B cell (primary cell): ENCODE data around the gene SLC17A8. TPM values are rescaled to one million over a fixed set of nuclear protein-coding genes. Genes with fewer than 3 reads are reported as not detected.

ENCODE experiments used
- ATAC-seq: fragments of 200-7000 bp; cut with Tn5 transposase; one replicate; pipeline ENCODE4 v1.10.0; 2021; ENCODE audit warnings: low read depth, mild to moderate bottlenecking, moderate number of reproducible peaks, moderate library complexity
- CTCF ChIA-PET: fragments of 350-600 bp; sonication (Branson Sonifier 250); formaldehyde crosslinking; loops from one replicate; lab custom pipeline; 2021; ENCODE audit warnings: antibody characterized with exemption, inconsistent platforms; lab: Charles Lee
- POLR2A ChIA-PET: fragments of 350-600 bp; sonication (Branson Sonifier 250); formaldehyde crosslinking; loops from one replicate; lab custom pipeline; 2021; ENCODE audit warnings: antibody characterized with exemption; lab: Charles Lee
- DNase-seq: peaks from one replicate; pipeline ENCODE4 v3.0.0; 2013
- H2AFZ ChIP-seq: 2 replicates; pipeline ENCODE4 v1.6.1; 2012; ENCODE audit warnings: mild to moderate bottlenecking, low read depth, low read length; ENCODE audit not compliant: insufficient read depth, poor library complexity, severe bottlenecking
- H3K27ac ChIP-seq, 2 donors: 1 replicate in 1 of 2; 2 replicates in 1 of 2; pipeline ENCODE4 v1.5.1; 2012 to 2013; ENCODE audit warnings: low read length in 2 of 2, mild to moderate bottlenecking in 2 of 2, moderate library complexity in 1 of 2
- H3K27me3 ChIP-seq, 4 experiments: fragments of 200-600 bp in 1 of 4; sonication (generic) in 1 of 4; replicated peaks in 1 of 4; 1 replicate in 2 of 4; 2 replicates in 2 of 4; pipeline versions ENCODE4 v1.6.1 to v1.7.0; 2013 to 2016; ENCODE audit warnings: low read length in 3 of 4, mild to moderate bottlenecking in 2 of 4, mixed read lengths in 1 of 4, moderate library complexity in 1 of 4; ENCODE audit not compliant: insufficient read depth in 4 of 4, control insufficient read depth in 3 of 4; ENCODE audit errors: control extremely low read depth in 1 of 4
- H3K36me3 ChIP-seq, 2 experiments: replicated peaks in 1 of 2; 1 replicate in 1 of 2; 2 replicates in 1 of 2; pipeline versions ENCODE4 v1.6.1 to v1.7.1; 2013; ENCODE audit warnings: low read length in 1 of 2; ENCODE audit not compliant: insufficient read depth in 2 of 2, control insufficient read depth in 1 of 2; ENCODE audit errors: control extremely low read depth in 1 of 2, extremely low read depth in 1 of 2
- H3K4me1 ChIP-seq, 2 donors: fragments of 200-600 bp in 1 of 2; sonication (generic) in 1 of 2; 1 replicate in 1 of 2; 2 replicates in 1 of 2; pipeline versions ENCODE4 v1.5.1 to v1.6.1; 2013 to 2017; ENCODE audit warnings: low read length in 2 of 2; ENCODE audit not compliant: control insufficient read depth in 2 of 2, insufficient read depth in 2 of 2
- H3K4me2 ChIP-seq: replicated peaks from 2 replicates; pipeline ENCODE3; 2012; ENCODE audit warnings: mild to moderate bottlenecking, low read depth, low read length; ENCODE audit not compliant: poor library complexity, severe bottlenecking
- H3K4me3 ChIP-seq, 5 experiments: fragments of 200-600 bp in 1 of 5; sonication (generic) in 1 of 5; 1 replicate in 3 of 5; 2 replicates in 2 of 5; pipeline versions ENCODE4 v1.5.1 to v1.7.0; 2011 to 2016; ENCODE audit warnings: low read length in 4 of 5, mild to moderate bottlenecking in 4 of 5, low read depth in 2 of 5, control low read depth in 1 of 5, moderate library complexity in 1 of 5; ENCODE audit not compliant: insufficient read depth in 1 of 5; ENCODE audit errors: control extremely low read depth in 1 of 5, extremely low read depth in 1 of 5
- H3K79me2 ChIP-seq: fragments of 200-600 bp; sonication (generic); one replicate; pipeline ENCODE4 v1.6.0; 2016; ENCODE audit warnings: low read length; ENCODE audit not compliant: control insufficient read depth, insufficient read depth
- H3K9ac ChIP-seq: fragments of 200-600 bp; sonication (generic); 2 replicates; pipeline ENCODE4 v1.6.1; 2017; ENCODE audit warnings: mild to moderate bottlenecking, low read length, moderate library complexity
- H3K9me3 ChIP-seq, 3 donors: one replicate each; pipeline versions ENCODE4 v1.6.1 to v1.7.1; 2013; ENCODE audit warnings: low read length in 2 of 3; ENCODE audit not compliant: control insufficient read depth in 2 of 3, insufficient read depth in 1 of 3; ENCODE audit errors: control extremely low read depth in 1 of 3
- H4K20me1 ChIP-seq: 2 replicates; pipeline ENCODE4 v1.6.0; 2012; ENCODE audit warnings: mild to moderate bottlenecking, low read length; ENCODE audit not compliant: insufficient read depth, control insufficient read depth, poor library complexity, severe bottlenecking
- H3K27ac Mint-ChIP-seq: one replicate; pipeline ENCODE4 v1.8.0; 2021; ENCODE audit warnings: mixed read lengths
- H3K27me3 Mint-ChIP-seq: one replicate; pipeline ENCODE4 v1.8.0; 2021; ENCODE audit warnings: mixed read lengths
- H3K4me1 Mint-ChIP-seq: one replicate; pipeline ENCODE4 v1.8.0; 2021; ENCODE audit warnings: mixed read lengths
- H3K4me3 Mint-ChIP-seq: one replicate; pipeline ENCODE4 v1.8.0; 2021; ENCODE audit warnings: mixed read lengths
- H3K9me3 Mint-ChIP-seq: one replicate; pipeline ENCODE4 v1.8.0; 2022; ENCODE audit warnings: mixed read lengths; ENCODE audit not compliant: insufficient read depth
- EZH2 ChIP-seq: IDR thresholded peaks from 2 replicates; pipeline ENCODE4 v1.6.1; 2012; ENCODE audit warnings: borderline replicate concordance, low read depth, mild to moderate bottlenecking, moderate library complexity, low read length; ENCODE audit not compliant: insufficient read depth, poor library complexity, severe bottlenecking
- intact Hi-C: fragments of 100-400 bp; cut with micrococcal nuclease; formaldehyde crosslinking; loops from one replicate; pipeline ENCODE4 v1.10.0; 2022
- polyA plus RNA-seq: library from polyadenylated mRNA; depleted of rRNA; stranded (reverse); fragments of >200 nt; gene quantifications from 2 replicates; pipeline ENCODE4 v1.2.3, GENCODE V29; 2012
- total RNA-seq, 2 donors: library from RNA; stranded (reverse); fragments of 120-200 nt in 1 of 2; gene quantifications; 1 replicate in 1 of 2; 2 replicates in 1 of 2; pipeline versions ENCODE4 v1.2.3 to v1.2.4, GENCODE V29; 2013 to 2022
- TF ChIP-seq, protein P1 (sequence below): fragments of 200-600 bp; IDR thresholded peaks from one replicate; pipeline ENCODE4 v1.8.0; 2022; ENCODE audit warnings: antibody characterized with exemption, mild to moderate bottlenecking

The SLC17A8 gene
- total and polyA plus RNA-seq, 2 donors (not counting 1 experiment from before 2014, with no cell fraction given) = not detected

DNA sequence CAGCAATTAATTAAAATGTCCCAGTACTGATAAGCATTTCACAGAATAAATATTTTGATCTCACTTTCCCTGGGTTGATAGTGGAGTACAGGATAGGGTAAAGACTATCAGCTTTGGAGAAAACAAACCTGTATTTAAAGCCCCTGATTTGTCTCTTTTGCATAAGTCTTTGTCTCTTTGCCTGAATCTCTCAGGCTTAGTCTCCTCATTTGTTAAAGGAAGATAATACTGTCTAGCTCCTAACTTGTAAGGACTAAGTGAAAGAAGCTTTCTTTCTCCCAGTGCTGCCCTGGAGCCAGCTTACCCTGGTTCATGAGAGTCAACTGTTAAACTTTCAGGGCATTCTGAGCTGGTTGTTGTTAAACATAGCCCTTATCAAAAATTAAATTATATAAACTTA, 111.3 kb downstream of the SLC17A8 start:
- Histone ChIP-seq H3K9ac (no peak overlapping the region), H4K20me1 (no peaks in the 10 kb centered on the region), H3K4me1 (no peaks in the 10 kb centered on the region), H3K27me3 (no peaks in the 10 kb centered on the region), H3K4me3 (no peak overlapping the region), H3K36me3 (no peaks in the 10 kb centered on the region), H3K4me2 (no peak overlapping the region), H3K79me2 (no peaks in the 10 kb centered on the region), H3K9me3 (no peaks in the 10 kb centered on the region), H2AFZ (no peak overlapping the region), H3K27ac (no peak overlapping the region)
- no peak for DNase-seq
- no peaks in the 10 kb centered on the region for H3K9me3 Mint-ChIP-seq
- no peak overlapping the region for H3K27ac Mint-ChIP-seq
- no peaks in the 10 kb centered on the region for H3K4me1 Mint-ChIP-seq
- TF ChIP-seq EZH2 = no peak
- TF ChIP-seq, protein P1, sequence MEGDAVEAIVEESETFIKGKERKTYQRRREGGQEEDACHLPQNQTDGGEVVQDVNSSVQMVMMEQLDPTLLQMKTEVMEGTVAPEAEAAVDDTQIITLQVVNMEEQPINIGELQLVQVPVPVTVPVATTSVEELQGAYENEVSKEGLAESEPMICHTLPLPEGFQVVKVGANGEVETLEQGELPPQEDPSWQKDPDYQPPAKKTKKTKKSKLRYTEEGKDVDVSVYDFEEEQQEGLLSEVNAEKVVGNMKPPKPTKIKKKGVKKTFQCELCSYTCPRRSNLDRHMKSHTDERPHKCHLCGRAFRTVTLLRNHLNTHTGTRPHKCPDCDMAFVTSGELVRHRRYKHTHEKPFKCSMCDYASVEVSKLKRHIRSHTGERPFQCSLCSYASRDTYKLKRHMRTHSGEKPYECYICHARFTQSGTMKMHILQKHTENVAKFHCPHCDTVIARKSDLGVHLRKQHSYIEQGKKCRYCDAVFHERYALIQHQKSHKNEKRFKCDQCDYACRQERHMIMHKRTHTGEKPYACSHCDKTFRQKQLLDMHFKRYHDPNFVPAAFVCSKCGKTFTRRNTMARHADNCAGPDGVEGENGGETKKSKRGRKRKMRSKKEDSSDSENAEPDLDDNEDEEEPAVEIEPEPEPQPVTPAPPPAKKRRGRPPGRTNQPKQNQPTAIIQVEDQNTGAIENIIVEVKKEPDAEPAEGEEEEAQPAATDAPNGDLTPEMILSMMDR = no peak
- intact Hi-C loops = no loop called here
- ChIA-PET CTCF (no interaction called here), POLR2A (no interaction called here)
- no peak overlapping the region for H3K4me3 Mint-ChIP-seq
- ATAC-seq = no peak
- H3K27me3 Mint-ChIP-seq = no peaks in the 10 kb centered on the region

Other genes with a start within 250 kb of the SLC17A8 start
- 27.4 and 30.2 TPM in 2 replicates for gene BLTP3B, start 214.2 kb upstream of the SLC17A8 start, total RNA-seq
- gene BLTP3B, start 214.2 kb upstream of the SLC17A8 start, polyA plus RNA-seq = 9.1 and 11.9 TPM in 2 replicates
- 28.6 and 30.8 TPM in 2 replicates for gene ACTR6, start 156.3 kb upstream of the SLC17A8 start, total RNA-seq
- 10.1 and 11.1 TPM in 2 replicates for gene ACTR6, start 156.3 kb upstream of the SLC17A8 start, polyA plus RNA-seq
- 0.36 and 1.2 TPM in 2 replicates for gene DEPDC4, start 90.0 kb upstream of the SLC17A8 start, total RNA-seq
- 1.8 and 3.1 TPM in 2 replicates for gene DEPDC4, start 90.0 kb upstream of the SLC17A8 start, polyA plus RNA-seq
- 38.4 and 39.0 TPM in 2 replicates for gene SCYL2, start 89.9 kb upstream of the SLC17A8 start, total RNA-seq
- 8.8 and 14.5 TPM in 2 replicates for gene SCYL2, start 89.9 kb upstream of the SLC17A8 start, polyA plus RNA-seq
- gene NR1H4, start 116.8 kb downstream of the SLC17A8 start, total RNA-seq = not detected in 2 replicates
- gene NR1H4, start 116.8 kb downstream of the SLC17A8 start, polyA plus RNA-seq = not detected in 2 replicates
- gene GAS2L3, start 216.6 kb downstream of the SLC17A8 start, total RNA-seq = 0.10 and 0.29 TPM in 2 replicates
- not detected in 2 replicates for gene GAS2L3, start 216.6 kb downstream of the SLC17A8 start, polyA plus RNA-seq